Panc1 (cell line): ENCODE data around the gene SMYD2. TPM values are rescaled to one million over a fixed set of nuclear protein-coding genes. Genes with fewer than 3 reads are reported as not detected.

ENCODE experiments used
- ATAC-seq: fragments of 200-7000 bp; cut with Tn5 transposase; 2 replicates; pipeline ENCODE4 v1.9.1; 2020; ENCODE audit warnings: mild to moderate bottlenecking, moderate library complexity
- BruUV-seq: library from RNA; stranded (reverse); fragments of 400-500 nt; replicated peaks from 2 replicates; lab custom pipeline; 2021; lab: Mats Ljungman, UMichigan
- CTCF ChIA-PET: fragments of 300-600 bp; sonication (Branson Sonifier 250); formaldehyde crosslinking; loops from one replicate; lab custom pipeline; 2022; ENCODE audit warnings: antibody characterized with exemption; lab: Charles Lee
- POLR2A ChIA-PET: fragments of 300-600 bp; sonication (Branson Sonifier 250); formaldehyde crosslinking; loops from one replicate; lab custom pipeline; 2022; ENCODE audit warnings: antibody characterized with exemption; lab: Charles Lee
- DNase-seq: peaks from one replicate; pipeline ENCODE4 v3.0.0-alpha.2; 2010; ENCODE audit warnings: low read depth, low spot score
- H3K27ac ChIP-seq: 2 replicates; pipeline ENCODE4 v1.5.1; 2011; ENCODE audit warnings: mild to moderate bottlenecking, low read length, inconsistent platforms
- H3K27me3 ChIP-seq: fragments of 200-500 bp; sonication (Bioruptor generic); 2 replicates; pipeline ENCODE4 v1.6.0; 2014; ENCODE audit warnings: low read length, inconsistent platforms; ENCODE audit not compliant: control insufficient read depth, insufficient read depth
- H3K36me3 ChIP-seq: fragments of 200-500 bp; sonication (Bioruptor generic); 2 replicates; pipeline ENCODE4 v1.5.1; 2014; ENCODE audit warnings: inconsistent platforms, mild to moderate bottlenecking, low read length, moderate library complexity; ENCODE audit not compliant: control insufficient read depth, insufficient read depth
- H3K4me1 ChIP-seq: 2 replicates; pipeline ENCODE4 v1.5.1; 2011; ENCODE audit warnings: inconsistent platforms, mild to moderate bottlenecking, low read length, moderate library complexity; ENCODE audit not compliant: control insufficient read depth, insufficient read depth
- H3K4me3 ChIP-seq, 2 experiments: 2 replicates each; pipeline ENCODE4 v1.5.1; 2011 to 2012; ENCODE audit warnings: low read depth in 2 of 2, low read length in 2 of 2, mild to moderate bottlenecking in 2 of 2, inconsistent platforms in 1 of 2, moderate library complexity in 1 of 2
- H3K9me3 ChIP-seq: fragments of 200-500 bp; sonication (Bioruptor generic); 2 replicates; pipeline ENCODE4 v1.5.1; 2014; ENCODE audit warnings: low read depth, mild to moderate bottlenecking, inconsistent platforms, low read length, moderate library complexity; ENCODE audit not compliant: control insufficient read depth, insufficient read depth
- POLR2AphosphoS5 ChIP-seq: IDR thresholded peaks from 2 replicates; pipeline ENCODE4 v1.6.1; 2012; ENCODE audit warnings: mild to moderate bottlenecking, low read depth, low read length, moderate library complexity
- SIN3A ChIP-seq: IDR thresholded peaks from 2 replicates; pipeline ENCODE4 v1.6.1; 2012; ENCODE audit warnings: low read depth, mild to moderate bottlenecking, low read length, moderate library complexity, borderline replicate concordance; ENCODE audit not compliant: insufficient read depth
- TCF7L2 ChIP-seq: IDR thresholded peaks from 2 replicates; pipeline ENCODE4 v1.6.1; 2011; ENCODE audit warnings: mild to moderate bottlenecking, low read depth, low read length, inconsistent platforms
- in situ Hi-C: cut with HindIII; loops from 2 replicates; pipeline ENCODE4 v1.10.0; 2016; ENCODE audit warnings: low sequenced_read_pairs, low pct_unique_long_range_greater_than_20kb
- intact Hi-C: fragments of 100-400 bp; cut with micrococcal nuclease; formaldehyde crosslinking; loops from one replicate; pipeline ENCODE4 v1.10.0; 2022; ENCODE audit not compliant: unreplicated experiment
- total RNA-seq: library from RNA; stranded (reverse); gene quantifications from one replicate; pipeline ENCODE4 v1.2.1, GENCODE V29; 2021; ENCODE audit not compliant: unreplicated experiment
- TF ChIP-seq, protein P1 (sequence below), 2 experiments: IDR thresholded peaks; 2 replicates each; pipeline ENCODE4 v1.6.1; 2011 to 2012; ENCODE audit warnings: low read depth in 2 of 2, control low read depth in 1 of 2, low read length in 1 of 2, mild to moderate bottlenecking in 1 of 2, moderate library complexity in 1 of 2; ENCODE audit not compliant: insufficient read depth in 1 of 2
- TF ChIP-seq, protein P2 (sequence below): fragments of 450-650 bp; IDR thresholded peaks from 2 replicates; pipeline ENCODE4 v1.5.1; 2017; ENCODE audit warnings: mild to moderate bottlenecking

The SMYD2 gene
- total RNA-seq, 1 experiment from 2014 or later, result 31.0 TPM

DNA sequence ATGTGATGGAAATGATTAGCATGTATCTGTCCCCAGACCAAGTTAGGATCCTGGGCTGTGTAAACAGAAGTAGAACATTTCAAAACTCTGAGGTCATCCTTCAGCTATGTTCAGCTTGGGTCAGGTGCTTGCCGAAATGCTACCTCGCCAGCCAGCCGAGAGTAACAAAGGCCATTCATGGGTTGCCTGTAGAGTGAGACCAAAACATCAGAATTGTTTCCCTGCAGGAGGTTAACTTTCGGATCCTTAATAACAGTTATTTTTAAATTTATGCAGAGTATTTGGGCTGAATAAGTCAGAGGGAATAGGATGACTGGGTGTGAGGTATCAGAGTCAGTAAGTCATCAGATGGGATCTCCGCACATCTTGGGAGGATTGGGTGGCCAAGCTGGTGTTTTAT, 35.6 kb downstream of the SMYD2 start:
- intact Hi-C loops (no loop called here), in situ Hi-C loops (no loop called here)
- DNase-seq (no peak), ATAC-seq (no peak)
- Histone ChIP-seq H3K9me3 (no peaks in the 10 kb centered on the region), H3K27me3 (no peaks in the 10 kb centered on the region), H3K27ac (no peak overlapping the region), H3K4me3 (no peak overlapping the region), H3K36me3 (no peaks in the 10 kb centered on the region), H3K4me1 (no peaks in the 10 kb centered on the region)
- no TSS peak for BruUV-seq
- TF ChIP-seq, protein P1, sequence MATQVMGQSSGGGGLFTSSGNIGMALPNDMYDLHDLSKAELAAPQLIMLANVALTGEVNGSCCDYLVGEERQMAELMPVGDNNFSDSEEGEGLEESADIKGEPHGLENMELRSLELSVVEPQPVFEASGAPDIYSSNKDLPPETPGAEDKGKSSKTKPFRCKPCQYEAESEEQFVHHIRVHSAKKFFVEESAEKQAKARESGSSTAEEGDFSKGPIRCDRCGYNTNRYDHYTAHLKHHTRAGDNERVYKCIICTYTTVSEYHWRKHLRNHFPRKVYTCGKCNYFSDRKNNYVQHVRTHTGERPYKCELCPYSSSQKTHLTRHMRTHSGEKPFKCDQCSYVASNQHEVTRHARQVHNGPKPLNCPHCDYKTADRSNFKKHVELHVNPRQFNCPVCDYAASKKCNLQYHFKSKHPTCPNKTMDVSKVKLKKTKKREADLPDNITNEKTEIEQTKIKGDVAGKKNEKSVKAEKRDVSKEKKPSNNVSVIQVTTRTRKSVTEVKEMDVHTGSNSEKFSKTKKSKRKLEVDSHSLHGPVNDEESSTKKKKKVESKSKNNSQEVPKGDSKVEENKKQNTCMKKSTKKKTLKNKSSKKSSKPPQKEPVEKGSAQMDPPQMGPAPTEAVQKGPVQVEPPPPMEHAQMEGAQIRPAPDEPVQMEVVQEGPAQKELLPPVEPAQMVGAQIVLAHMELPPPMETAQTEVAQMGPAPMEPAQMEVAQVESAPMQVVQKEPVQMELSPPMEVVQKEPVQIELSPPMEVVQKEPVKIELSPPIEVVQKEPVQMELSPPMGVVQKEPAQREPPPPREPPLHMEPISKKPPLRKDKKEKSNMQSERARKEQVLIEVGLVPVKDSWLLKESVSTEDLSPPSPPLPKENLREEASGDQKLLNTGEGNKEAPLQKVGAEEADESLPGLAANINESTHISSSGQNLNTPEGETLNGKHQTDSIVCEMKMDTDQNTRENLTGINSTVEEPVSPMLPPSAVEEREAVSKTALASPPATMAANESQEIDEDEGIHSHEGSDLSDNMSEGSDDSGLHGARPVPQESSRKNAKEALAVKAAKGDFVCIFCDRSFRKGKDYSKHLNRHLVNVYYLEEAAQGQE (IDR thresholded peaks at IDR 0.05; ENCODE audit: insufficient read depth in 1 of 2, low read depth in 2 of 2, low read length in 1 of 2), result no peak
- no peak for TF ChIP-seq SIN3A
- no peak for TF ChIP-seq TCF7L2
- TF ChIP-seq, protein P2, sequence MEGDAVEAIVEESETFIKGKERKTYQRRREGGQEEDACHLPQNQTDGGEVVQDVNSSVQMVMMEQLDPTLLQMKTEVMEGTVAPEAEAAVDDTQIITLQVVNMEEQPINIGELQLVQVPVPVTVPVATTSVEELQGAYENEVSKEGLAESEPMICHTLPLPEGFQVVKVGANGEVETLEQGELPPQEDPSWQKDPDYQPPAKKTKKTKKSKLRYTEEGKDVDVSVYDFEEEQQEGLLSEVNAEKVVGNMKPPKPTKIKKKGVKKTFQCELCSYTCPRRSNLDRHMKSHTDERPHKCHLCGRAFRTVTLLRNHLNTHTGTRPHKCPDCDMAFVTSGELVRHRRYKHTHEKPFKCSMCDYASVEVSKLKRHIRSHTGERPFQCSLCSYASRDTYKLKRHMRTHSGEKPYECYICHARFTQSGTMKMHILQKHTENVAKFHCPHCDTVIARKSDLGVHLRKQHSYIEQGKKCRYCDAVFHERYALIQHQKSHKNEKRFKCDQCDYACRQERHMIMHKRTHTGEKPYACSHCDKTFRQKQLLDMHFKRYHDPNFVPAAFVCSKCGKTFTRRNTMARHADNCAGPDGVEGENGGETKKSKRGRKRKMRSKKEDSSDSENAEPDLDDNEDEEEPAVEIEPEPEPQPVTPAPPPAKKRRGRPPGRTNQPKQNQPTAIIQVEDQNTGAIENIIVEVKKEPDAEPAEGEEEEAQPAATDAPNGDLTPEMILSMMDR, result no peak
- TF ChIP-seq POLR2AphosphoS5, result no peak
- ChIA-PET POLR2A (no interaction called here), CTCF (interaction anchor here (0.6 kb wide), 1 partner anchor 712 kb away, joined by 5 read pairs; no protein-coding TSS in a partner anchor)

DNA sequence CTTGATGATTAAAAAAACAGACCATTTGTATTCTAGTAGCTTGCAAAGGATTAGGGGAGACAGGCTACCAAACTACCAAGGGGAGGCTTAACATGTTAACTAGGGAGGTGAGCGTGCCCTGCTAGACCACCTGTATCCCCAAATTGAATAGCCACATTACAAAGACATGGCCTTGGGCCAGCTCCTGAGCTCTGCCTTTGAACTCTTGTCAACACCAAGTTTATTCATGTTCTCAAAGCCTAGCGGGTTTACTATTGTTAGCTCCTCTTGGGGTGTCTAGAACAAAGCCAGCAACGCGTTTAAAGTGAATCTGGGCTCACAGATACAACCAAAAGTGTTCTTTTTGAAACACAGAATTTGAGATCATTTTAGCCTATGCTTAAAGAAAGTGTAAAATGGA, 36.3 kb downstream of the SMYD2 start:
- TF ChIP-seq POLR2AphosphoS5 (no peak), SIN3A (no peak), TCF7L2 (no peak)
- TF ChIP-seq, protein P2, result no peak
- TF ChIP-seq, protein P1 (IDR thresholded peaks at IDR 0.05; ENCODE audit: insufficient read depth in 1 of 2, low read depth in 2 of 2, low read length in 1 of 2), result no peak
- Histone ChIP-seq H3K4me3 (no peak overlapping the region), H3K4me1 (no peaks in the 10 kb centered on the region), H3K27me3 (no peaks in the 10 kb centered on the region), H3K27ac (no peak overlapping the region), H3K36me3 (no peaks in the 10 kb centered on the region), H3K9me3 (no peaks in the 10 kb centered on the region)
- BruUV-seq, result no TSS peak
- DNase-seq (no peak), ATAC-seq (no peak)
- ChIA-PET CTCF (interaction anchor here (1.2 kb wide), 1 partner anchor 103 kb away, joined by 8 read pairs; no protein-coding TSS in a partner anchor), POLR2A (interaction anchor here (0.6 to 0.7 kb wide), 2 partner anchors 31 to 265 kb away, joined by 3 to 11 read pairs; no protein-coding TSS in a partner anchor)
- in situ Hi-C loops (no loop called here), intact Hi-C loops (no loop called here)
